ENCODE measurements around the gene EBF3.

Gene EBF3

DNA sequence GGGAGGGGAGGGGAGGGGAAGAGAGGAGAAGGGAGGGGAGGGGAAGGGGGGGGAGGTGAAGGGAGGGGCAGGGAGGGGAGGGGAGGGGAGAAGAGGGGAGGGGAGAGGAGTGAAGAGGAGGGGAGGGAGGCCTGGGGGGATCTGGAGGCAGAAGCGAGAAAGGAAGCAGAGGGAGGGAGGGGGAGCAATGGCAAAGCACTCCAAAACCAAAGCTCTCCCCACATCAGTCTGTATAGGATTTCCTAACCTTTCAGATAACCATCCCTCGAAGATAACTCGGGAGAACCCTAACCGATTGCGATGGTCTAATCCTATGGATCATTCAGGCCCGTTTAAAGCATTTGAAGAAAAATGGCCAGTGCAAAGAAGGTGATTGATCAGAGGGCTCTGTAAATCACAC lies 19.0 kb downstream of the EBF3 start:
- no peak for DNase-seq (ENCODE audit: low read depth in 3 of 3)

DNA sequence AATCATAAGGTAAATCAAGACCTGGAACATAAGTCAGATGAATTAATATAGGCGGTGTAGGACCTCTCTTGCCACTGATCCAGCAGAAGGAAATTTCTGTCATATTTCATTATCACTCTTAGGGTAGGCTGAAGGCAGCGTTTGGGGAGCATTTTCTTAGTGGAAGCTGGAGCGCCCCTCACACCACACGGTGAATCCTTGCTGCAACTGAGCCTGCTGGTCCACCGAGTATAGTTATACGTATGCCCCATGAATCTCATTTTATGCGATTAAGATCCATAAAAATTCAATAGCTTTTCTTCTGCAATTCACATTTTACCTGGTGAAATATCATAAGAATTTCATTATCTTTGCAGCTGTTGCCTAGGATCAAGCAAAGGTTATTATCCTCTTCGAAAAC lies 19.6 kb downstream of the EBF3 start:
- no peak for DNase-seq (ENCODE audit: low read depth in 3 of 3)

- DNase-seq (ENCODE audit: low read depth in 3 of 3): no peak
Measured at GRCh38 chr10:129942936-129943715, 20.9 kb downstream of the EBF3 start.

GRCh38 chr10:129942391-129942790 lies 21.7 kb downstream of the EBF3 start:
- no peak for DNase-seq (ENCODE audit: low read depth in 3 of 3)

DNA sequence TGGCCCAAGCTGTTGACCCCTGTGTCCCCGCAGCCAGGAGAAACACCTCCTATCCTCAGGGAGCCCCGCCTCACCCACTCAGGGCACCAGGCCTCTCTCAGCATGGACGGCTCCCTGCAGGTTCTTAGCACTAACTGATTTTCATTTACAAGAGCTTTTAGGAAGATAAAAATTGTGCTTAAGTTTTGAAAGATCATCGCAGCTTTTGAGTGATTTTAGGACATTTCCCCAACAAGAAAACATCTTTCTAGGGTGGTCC lies 22.1 kb downstream of the EBF3 start:
- DNase-seq (ENCODE audit: low read depth in 3 of 3): no peak

DNA sequence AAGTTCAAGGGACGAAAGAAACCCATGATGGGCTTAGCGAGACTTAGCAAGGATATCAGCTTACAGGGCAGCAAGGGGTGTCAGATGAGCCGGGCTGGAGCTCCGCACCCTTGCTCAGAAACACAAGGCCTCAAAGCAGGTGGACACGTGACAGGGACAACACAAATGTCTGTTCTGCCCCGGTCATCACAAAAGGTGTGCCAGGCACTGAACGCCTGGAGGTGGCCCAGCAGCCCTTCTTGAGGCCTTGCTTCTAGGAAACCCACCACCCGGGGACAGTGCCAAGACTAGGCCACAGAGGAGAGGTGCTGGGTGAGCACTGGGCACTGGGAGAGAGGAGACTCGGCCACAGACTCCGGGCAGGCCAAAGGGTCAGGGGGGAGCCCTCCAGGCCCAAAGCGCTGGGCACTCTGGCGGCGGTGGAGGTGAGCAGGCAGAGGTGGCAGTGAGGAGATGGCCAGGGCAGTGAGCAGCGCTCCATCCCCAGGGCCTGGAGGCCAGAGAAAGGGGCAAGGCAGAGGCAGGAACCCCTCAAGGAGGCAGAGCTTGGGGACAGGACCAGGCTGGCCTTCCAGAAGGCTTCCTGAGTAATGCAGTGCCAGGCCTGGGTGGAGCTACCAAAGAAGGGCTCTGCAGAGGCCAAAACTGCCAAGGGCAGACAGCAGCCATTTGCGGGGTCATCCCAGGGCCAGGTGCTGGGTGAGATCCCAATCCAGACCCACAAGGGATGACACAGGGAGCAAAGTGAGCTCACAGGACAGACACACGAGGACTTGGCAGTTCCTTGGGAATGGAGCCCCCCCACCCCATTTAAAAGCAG lies 22.7 kb downstream of the EBF3 start:
- no peak for DNase-seq (ENCODE audit: low read depth in 3 of 3)

DNA sequence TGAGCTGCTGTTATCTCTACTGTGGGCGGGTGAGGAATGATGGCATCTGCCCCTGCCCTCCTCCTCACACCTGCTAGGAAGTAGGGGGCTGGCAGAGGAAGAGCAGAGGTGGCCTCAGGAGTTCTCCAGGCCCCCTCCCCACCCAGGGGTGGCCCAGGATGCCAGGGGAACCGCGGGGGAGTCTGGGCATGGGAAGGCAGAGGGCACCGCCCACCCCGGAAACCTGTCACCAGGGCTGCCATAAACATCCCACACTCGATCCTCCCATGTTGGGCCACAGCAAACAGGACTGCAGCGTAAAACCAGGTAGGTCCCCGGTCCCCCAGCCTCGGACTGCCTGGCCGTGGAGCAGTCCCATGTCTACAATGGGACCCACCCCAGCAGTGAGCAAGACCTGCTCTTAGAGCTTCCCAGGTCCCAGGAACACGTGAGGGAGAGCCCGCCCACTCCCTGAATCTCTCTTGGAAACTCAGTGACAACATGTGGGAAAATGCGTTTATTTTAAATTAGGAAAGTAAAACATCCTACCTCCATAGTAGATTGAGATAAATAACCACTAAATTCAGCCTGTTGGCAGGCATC lies 23.4 kb downstream of the EBF3 start:
- DNase-seq (ENCODE audit: low read depth in 3 of 3): no peak

DNA sequence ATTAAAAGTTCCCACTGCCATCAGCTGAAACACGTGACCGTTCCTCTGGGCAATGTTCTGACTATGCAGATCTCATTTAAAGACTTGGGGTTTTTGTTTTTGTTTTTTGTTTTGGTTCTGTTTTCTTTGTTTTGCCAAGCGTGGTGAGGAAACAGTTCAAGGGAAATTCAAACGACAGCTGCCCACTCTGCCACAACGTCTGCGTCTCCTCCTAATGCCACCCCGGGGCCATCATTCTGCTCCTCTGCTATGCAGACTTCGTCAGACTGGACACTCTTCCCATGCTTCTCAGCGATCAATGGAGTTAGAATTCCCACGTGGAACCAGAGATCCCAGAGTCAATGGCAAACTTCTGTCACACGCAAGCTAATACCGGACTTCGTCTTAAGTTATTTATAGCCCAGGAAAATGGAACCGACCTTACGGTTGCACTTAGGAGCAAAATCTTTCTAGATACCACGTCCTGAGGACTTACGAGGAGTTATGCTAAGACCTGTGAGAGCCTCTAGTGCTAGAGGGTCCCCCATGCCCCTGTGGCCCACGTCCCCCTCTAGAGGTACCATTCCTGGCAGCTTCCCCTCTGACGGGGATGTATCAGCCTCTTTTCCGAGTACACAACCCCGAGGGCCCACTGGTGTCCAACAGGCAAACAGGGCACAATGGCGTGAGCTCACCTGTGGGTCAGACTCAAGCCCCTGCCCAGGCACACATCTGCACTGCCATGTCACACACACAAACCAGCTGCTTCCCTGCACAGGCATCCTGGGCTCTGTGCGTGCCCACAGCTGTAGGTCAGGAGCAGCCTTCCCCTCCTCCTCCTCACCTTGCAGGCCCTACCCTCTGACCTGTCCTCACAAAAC lies 24.4 kb downstream of the EBF3 start:
- DNase-seq (ENCODE audit: low read depth in 3 of 3): no peak

GRCh38 chr10:129938460-129938859 lies 25.6 kb downstream of the EBF3 start:
- no peak for DNase-seq (ENCODE audit: low read depth in 3 of 3)

GRCh38 chr10:129937351-129937751 lies 26.7 kb downstream of the EBF3 start:
- no peak for DNase-seq (ENCODE audit: low read depth in 3 of 3)

DNA sequence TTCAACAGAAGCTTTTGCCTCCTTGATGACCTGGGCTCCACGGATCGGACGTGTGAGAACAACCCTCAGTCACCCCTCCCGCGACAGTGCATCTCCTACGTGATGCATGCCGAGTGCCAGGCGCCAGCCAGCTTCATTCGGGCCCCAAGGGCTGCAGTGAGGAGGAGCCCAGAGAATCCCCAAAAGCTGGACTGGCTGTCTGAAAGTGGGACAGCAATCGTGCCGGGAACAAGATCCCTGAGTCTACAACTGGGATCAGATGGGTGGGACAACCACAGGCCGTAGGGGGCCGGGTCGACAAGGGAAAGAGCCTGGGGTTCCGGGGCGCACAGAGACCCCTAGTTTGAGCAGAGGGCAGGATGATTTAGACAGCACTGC lies 27.2 kb downstream of the EBF3 start:
- DNase-seq (ENCODE audit: low read depth in 3 of 3): no peak

- DNase-seq (ENCODE audit: low read depth in 3 of 3): no peak
Measured at GRCh38 chr10:129936266-129936922, 27.7 kb downstream of the EBF3 start.

- DNase-seq (ENCODE audit: low read depth in 3 of 3): no peak
Measured at GRCh38 chr10:129935867-129936152, 28.3 kb downstream of the EBF3 start.

GRCh38 chr10:129935102-129935866 lies 28.8 kb downstream of the EBF3 start:
- DNase-seq (ENCODE audit: low read depth in 3 of 3): no peak

DNA sequence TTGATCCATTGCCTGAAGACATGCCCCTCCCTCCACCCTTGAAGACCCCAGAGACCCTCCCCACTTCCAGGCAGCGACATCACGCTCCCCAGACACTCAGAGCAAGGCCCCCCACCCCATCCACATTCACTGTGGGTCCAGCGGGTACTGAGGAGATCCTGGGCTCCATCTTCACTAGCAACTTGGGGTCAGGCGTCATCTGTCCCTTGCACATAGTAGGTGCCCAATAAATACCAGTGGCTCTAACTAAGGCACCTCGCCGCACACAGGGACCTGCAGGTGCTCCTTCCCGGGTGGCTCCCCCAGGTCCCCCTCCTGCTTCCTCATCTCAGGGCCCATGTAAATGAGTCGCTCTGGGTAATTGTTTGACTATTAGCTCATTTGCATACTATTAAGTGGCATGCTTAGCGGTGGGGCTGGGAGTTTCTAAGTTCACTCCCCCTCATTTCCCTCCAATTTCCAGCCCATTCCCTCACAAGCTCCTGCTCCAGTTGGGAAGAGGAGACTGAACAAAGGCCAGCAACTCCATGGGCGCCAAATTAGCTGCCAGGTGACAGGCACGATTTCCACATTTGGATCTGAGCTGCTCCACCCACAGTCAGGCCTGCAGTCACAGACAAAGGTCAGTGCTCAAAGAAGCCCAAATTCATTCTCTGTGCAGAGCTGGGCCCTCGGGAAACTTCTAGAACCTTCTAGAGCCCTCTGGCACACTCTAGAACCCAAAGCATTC lies 29.7 kb downstream of the EBF3 start:
- no peak for DNase-seq (ENCODE audit: low read depth in 3 of 3)

GRCh38 chr10:129933456-129934092 lies 30.5 kb downstream of the EBF3 start:
- no peak for DNase-seq (ENCODE audit: low read depth in 3 of 3)

DNA sequence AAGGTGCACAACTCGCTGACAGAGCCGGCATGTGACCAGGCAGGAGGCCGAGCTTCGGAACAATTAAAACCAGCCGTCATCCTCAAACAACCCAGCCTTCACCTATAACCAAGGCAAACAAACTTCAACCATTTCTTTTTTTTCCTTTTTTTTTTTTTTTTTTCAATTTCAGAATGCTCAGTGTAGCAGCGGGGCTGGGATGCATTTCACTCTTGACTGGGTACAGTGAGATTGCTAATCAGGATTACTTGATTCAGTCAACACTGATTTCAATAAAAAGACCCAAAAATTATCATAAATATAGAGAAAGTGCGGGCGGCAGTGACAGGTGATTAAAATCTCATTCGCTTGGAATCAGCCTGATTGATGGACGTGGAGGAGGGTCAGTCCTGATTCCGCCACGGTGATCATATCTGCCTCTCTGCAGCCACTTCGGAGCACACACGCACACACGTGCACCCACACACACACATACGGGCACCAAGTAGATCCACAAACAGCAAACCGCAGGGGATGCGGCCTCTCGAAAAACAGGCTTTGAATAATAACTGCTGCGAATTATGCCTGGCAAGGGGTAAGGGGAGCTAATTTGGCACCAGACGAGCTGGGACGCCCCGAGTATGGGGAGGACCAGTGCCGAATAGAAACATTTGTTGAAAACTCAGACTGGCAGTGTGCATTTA lies 31.2 kb downstream of the EBF3 start:
- DNase-seq (ENCODE audit: low read depth in 3 of 3): no peak

GRCh38 chr10:129932182-129932581 lies 31.9 kb downstream of the EBF3 start:
- DNase-seq (ENCODE audit: low read depth in 3 of 3): no peak
